ENCODE measurements around the gene FCRL3.

- no peak for TF ChIP-seq CTCF (IDR thresholded peaks at IDR 0.05)
- TF ChIP-seq REST (IDR thresholded peaks at IDR 0.05; ENCODE audit: insufficient read depth in 1 of 2, low read depth in 2 of 2, low read length in 1 of 2): no peak
Measured at GRCh38 chr1:157678721-157679120, 21.8 kb downstream of the FCRL3 start.
